CD4-positive, alpha-beta T cell treated with Interleukin-17A for 4 hours (primary cell): ENCODE results near the gene CHCT1.
"Not testable (repeated sequence)": the region's sequence is repeated elsewhere in the genome, so short reads cannot be mapped to it uniquely, and the experiment has no call there.

Source experiments
- DNase-seq: peaks from one replicate; pipeline ENCODE4 v3.0.0-alpha.2; 2020; ENCODE audit warnings: mixed read lengths

CHCT1 gene

GRCh38 chr17:60401819-60402218 lies 20.5 kb upstream of the CHCT1 start:
- no peak for DNase-seq

- DNase-seq, result no peak
Observed at GRCh38 chr17:60403523-60403810, 18.8 kb upstream of the CHCT1 start.

DNA sequence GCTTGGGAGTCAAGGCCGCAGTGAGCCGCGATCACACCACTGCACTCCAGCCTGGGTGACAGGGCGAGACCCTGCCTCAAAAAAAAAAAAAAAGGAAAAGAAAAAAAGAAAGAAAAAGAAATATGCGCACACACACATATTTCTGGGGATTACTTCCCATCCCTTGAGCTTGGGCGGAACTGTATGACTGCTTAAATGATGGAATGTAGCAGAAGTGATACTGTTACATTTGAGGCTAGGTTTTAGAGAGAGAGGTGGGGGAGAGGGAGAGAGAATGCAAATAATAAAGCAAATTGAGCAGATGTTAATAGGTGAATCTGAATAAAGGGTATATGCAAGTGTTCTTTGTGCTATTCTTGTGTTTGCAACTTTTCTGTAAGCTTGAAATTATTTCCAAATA lies 18.3 kb upstream of the CHCT1 start:
- DNase-seq, result no peak

GRCh38 chr17:60406887-60407286 lies 15.4 kb upstream of the CHCT1 start:
- no peak for DNase-seq

DNA sequence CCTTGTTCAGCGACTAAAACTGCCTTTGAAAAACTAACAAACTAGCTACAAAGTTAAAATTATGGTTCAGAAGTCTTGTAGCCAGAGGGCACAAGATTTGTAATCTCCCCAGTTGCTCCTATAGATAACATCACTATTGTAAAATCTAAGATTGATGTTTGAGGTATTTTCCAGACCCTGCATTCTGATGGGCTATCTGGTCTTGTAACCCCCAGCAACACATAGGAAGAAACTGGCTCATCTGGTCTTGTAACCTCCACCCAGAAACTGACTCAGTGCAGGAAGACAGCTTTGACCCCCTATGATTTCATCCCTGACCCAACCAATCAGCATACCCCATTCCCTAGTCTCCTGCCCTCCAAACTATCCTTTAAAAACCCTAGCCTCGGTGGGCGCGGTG lies 12.3 kb upstream of the CHCT1 start:
- DNase-seq, result no peak

DNA sequence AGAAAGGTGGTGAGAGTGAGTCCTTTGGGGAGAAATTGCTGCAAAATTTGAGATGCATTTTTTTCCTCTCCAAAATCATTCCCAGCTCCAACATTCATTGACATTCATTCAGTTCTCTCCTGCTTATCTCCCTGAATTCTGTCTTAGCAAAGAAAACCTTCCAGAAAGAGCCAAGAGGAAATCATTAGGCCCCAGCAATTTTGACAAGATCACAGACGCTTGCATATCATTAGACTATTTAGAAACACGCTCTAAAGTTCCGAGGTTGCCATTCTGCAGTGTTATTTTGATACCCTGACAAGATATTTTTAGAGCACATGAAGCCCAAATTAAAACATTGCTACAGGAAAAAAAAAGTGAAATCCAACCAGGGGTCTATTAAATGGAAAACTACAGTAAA lies 9.6 kb upstream of the CHCT1 start:
- DNase-seq, result no peak

- no peak for DNase-seq
Observed at GRCh38 chr17:60415146-60415545, 7.1 kb upstream of the CHCT1 start.

DNA sequence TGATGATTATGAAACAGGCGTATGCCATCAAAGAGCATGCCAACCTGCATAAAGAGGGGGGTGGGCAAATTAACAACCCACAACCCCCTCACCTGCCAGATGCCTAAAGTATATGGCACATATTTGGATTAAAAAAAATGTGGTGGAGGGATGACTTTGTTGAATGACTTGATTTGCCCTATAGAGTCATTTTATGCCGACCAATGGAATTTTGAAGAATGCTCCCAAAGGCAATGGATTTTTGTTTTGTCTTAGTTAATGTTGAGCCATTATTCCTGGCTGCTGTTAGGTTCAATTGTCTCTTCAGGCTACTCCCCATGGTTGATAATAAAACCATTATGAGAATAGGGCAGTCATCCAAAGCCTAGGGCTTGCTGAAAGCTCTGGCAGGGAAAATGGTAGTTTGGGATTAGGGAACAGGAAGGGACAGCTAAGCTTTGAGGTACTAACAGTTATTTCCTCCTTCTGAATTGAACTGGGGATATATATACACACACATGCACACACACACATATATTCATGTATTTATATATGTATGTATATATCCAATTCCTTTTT lies 5.8 kb upstream of the CHCT1 start:
- DNase-seq, result no peak

DNA sequence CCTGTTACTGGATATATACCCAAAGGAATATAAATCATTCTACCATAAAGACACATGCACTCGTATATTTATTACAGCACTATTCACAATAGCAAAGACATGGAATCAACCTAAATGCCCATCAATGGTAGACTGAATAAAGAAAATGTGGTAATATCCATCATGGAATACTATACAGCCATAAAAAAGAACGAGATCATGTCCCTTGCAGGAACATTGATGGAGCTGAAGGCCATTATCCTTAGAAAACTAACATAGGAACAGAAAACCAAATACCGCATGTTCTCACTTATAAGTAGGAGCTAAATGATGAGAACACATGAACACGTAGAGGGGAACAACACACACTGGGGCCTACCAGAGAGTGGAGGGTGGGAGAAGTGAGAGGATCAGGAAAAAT lies 3.3 kb upstream of the CHCT1 start:
- DNase-seq, result not testable (repeated sequence)

GRCh38 chr17:60419875-60420274 lies 2.4 kb upstream of the CHCT1 start:
- not testable (repeated sequence) for DNase-seq

DNA sequence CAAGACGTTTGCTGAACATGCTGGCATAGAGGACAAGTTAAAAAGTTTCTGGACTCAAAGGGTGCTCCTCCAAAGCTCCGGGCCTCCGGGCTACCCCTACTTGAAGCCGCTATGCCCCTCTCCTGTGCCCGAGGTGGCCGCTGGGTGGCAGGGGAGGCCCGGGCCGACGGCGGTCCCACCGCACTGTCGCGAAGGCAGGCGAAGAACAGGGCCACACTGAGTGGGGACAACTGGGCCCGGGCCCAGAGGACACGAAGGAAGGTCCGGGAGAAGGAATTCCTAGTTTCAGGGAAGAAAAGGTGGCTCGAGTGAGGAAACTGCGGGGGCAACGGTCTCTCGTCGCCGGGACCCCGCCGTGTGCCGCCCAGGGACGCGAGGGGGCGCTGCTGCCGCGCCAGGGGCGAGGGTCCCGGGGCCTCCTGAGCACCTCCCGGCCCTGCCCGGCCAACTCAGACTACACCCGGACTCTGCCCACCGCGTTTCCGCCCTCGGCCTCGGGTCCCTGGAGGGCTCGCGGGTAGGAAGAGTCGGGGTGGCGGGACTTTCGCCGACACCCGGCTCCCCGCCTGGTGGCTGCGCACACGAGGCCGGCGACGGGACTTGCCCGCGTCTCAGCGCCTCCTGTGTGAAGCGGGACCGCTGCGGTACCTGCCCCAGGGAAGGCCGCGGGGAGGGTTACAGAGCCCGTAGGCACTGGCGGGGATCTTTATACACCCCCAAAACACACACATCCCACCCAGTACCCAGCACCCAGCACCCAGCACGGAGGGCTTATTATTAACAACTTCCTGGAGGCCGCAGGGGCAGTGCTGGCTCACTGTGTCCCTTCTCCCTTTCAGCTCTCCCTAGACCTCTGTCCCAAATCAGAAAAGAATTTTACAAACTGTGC lies 772 bp upstream of the CHCT1 start:
- peak; percentile 80 for DNase-seq

DNA sequence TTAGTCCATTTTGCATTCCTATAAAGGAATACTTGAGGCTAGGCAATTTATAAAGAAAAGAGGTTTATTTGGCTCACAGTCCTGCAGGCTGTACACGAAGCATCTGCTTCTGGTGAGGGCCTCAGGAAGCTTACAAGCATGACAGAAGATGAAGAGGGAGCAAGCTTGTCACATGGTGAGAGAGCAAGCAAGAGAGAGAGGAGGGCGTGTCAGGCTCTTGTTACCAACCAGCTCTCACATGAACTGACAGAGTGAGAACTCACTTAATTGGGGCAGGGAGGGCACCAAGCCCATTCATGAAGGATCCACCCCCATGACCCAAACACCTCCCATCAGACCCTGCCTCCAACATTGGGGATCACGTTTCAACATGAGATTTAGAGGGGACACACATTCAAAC lies 1.6 kb downstream of the CHCT1 start:
- no peak for DNase-seq

DNA sequence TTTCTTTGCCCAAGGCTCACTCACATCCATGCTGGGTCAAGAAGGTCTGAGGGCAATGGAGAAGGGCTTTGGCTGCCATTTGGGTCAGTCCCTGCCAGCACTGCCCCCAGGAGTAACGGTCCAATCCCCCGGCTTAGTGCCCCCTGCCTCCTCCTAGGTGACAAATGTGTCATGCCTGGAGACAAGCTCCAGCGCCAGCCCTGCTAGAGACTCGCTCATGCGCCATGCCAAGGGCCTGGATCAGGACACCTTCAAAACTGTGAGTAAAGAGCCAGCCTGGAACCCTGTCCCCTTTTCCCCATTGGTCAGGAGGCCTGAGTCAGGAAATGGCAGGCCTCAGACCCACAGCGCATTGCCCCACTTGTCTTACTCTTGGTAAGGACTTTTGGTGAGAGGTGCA lies 3.3 kb downstream of the CHCT1 start:
- DNase-seq, result no peak

DNA sequence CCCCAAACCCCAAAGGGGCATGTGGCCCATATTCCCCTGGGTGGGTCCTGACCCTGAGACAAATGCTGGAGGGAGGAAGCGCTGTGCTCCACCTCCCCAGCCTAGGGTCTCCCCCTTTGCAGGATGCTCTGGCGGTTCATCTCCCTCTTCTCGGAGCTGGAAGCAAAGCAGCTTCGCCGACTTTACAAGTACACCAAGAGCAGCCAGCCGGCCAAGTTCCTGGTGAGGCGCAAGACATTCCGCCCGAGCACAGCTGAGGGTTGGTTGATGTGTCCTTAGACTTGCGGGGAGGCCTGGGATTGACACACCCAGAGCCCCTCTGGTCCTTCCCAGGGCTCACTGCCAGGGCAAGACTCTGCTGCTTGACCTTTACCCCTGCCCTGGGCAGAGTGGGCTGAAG lies 4.3 kb downstream of the CHCT1 start:
- no peak for DNase-seq

GRCh38 chr17:60428491-60428890 lies 6.2 kb downstream of the CHCT1 start:
- DNase-seq, result not testable (repeated sequence)

- DNase-seq, result not testable (repeated sequence)
Observed at GRCh38 chr17:60430561-60430960, 8.3 kb downstream of the CHCT1 start.

DNA sequence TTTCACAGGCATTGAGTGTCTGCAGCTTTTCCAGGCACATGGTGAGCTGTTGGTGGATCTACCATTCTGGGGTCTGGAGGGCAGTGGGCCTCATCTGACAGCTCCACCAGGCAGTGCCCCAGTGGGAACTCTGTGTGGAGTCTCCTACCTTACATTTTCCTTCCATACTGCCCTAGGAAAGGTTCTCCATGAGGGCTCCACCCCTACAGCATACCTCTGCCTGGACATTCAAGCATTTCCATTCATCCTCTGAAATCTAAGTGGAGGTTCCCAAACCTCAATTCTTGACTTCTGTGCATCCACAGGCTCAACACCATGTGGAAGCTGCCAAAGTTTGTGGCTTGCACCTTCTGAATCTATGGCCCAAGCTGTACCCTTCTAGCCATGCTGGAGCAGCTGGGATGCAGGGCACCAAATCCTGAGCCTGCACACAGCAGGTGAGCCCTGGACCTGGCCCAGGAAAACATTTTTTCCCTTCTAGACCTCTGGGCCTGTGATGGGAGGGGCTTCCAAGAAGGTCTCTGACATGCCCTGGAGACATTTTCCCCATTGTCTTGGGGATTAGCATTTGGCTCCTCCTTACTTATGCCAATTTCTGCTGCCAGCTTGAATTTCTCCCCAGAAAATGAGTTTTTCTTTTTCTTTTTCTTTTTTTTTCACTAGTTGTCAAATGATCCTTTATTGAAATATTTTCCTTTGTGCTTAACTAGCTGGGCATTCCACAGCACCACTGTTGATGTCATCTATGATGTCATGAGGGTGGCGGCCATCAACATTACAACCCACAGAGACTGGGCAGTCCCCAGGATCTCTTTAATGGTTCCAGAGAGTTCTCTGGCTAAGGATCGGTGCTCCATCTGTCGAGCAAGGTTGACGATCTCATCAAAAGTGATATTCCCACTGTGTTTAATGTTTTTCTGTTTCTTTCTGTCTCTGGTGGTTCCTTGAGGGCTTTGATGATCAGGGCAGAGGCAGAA lies 11.0 kb downstream of the CHCT1 start:
- not testable (repeated sequence) for DNase-seq

DNA sequence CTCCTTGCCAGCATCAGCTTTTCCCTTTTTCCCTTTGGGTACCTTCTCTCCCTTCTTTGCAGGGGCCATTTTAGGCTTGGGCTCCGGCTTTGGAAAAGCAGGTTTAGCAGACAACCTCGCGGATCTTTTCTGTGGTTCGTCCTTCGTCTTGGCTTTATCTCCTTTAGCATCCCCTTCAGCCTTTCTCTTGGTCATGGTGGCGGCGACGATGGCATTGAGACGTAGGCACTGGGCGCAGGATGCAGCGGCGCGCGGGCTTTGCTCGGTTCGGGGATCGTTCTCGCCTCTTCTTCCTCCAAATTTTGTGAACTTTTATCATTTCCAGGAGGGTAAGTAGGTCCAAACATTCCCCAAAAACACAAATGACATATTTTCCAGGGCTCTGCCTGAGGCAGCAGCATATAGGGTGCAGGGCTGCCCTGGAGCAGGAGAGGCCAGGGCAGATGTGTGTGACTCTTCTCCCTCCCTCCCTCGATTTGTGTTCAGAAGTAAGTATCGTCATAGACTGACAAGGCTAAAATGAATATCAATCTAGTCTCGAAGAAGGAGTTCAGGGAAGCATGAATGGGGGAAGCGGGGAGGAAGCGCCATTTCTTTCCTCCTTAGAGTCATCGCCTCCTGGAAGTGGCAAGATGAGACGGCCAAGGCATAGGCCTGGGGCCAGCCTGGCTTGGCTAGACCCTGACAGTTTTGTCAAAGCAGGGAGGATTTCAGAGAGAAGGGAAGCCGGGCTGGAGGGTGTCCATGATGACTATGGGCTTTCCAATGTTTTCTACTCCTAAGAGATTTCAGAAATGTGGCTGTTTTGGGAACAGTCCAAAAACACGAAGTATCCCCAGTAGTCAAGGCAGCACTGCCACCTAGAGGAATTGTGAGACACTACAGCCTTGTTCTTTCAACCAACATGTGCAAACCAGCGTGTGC lies 13.2 kb downstream of the CHCT1 start:
- DNase-seq, result peak; percentile 66

DNA sequence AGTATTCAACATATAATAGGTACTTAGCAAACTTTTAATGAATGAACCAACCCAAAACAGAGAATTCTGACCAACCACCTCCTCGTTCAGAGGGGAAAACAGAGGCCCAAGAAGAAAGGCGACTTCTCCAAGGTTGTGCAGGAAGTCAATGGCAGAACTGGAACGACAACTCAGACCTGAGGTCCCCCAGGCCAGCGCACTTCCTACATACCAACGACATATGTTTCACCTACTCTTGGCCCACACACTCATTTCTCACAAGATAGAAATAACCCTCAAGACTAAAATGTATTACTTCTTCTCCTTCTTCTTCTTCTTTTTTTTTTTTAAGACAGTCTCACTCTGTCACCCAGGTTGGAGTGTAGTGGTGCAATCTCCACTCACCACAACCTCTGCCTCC lies 14.4 kb downstream of the CHCT1 start:
- no peak for DNase-seq

DNA sequence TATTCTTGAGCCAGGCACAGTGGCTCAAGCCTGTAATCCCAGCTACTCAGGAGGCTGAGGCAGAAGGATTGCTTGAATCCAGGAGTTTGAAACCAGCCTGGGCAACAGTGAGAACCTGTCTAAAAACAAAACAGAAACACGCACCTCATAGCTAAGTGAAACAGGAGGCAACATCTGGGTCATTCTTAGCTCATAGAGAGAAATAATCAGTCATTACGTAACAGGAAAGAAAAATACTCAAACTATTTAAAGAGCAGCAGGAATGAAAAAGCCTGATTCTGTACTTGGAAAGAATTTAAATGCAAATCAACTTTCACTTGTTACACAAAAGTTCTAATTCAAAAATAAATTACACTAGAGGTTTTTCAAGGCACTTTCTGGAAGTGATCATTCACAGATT lies 17.2 kb downstream of the CHCT1 start:
- DNase-seq, result no peak

- DNase-seq, result no peak
Observed at GRCh38 chr17:60442271-60443173, 20.2 kb downstream of the CHCT1 start.
